K562 (cell line): Measurements from ENCODE around the gene SLC38A8. TPM values are rescaled to one million over a fixed set of nuclear protein-coding genes. Genes with fewer than 3 reads are reported as not detected.
A peak's percentile ranks its signal among the peaks of the same experiment; 100 is the strongest.

Source experiments
- CBFA2T2 ChIP-seq: fragments of 450-650 bp; conservative IDR thresholded peaks from 2 replicates; pipeline ENCODE4 v1.6.1; 2017; ENCODE audit warnings: mild to moderate bottlenecking
- CBX1 ChIP-seq: sonication (generic); IDR thresholded peaks from 2 replicates; pipeline ENCODE4 v1.6.1; 2016; ENCODE audit warnings: antibody characterized with exemption, low read depth, mild to moderate bottlenecking
- ETS1 ChIP-seq: conservative IDR thresholded peaks from 2 replicates; pipeline ENCODE4 v1.6.1; 2011; ENCODE audit warnings: low read depth, mild to moderate bottlenecking, low read length; ENCODE audit not compliant: control insufficient read depth
- FOXJ2 ChIP-seq: fragments of 200-800 bp; sonication (Bioruptor generic); IDR thresholded peaks from 2 replicates; pipeline ENCODE4 v1.6.1; 2016; ENCODE audit warnings: missing genetic modification characterization, missing compliant biosample characterization
- MIER1 ChIP-seq: fragments of 450-650 bp; IDR thresholded peaks from 2 replicates; pipeline ENCODE4 v1.6.1; 2016; ENCODE audit warnings: antibody characterized with exemption, mild to moderate bottlenecking, low read depth
- MXD1 ChIP-seq: fragments of 250-450 bp; sonication (Bioruptor Pico); IDR thresholded peaks from 2 replicates; pipeline ENCODE4 v1.8.0; 2021; ENCODE audit warnings: borderline replicate concordance, mild to moderate bottlenecking, moderate library complexity; ENCODE audit not compliant: poor library complexity, severe bottlenecking
- UBTF ChIP-seq, 2 experiments: IDR thresholded peaks; 2 replicates each; pipeline ENCODE4 v1.6.1; 2012; ENCODE audit warnings: improper control_type of control experiment in 2 of 2, low read depth in 2 of 2, low read length in 2 of 2, borderline replicate concordance in 1 of 2
- ZBTB49 ChIP-seq: sonication (generic); formaldehyde crosslinking; IDR thresholded peaks from 2 replicates; pipeline ENCODE4 v1.8.0; 2022; ENCODE audit warnings: missing genetic modification reagents, mild to moderate bottlenecking, borderline replicate concordance
- ZNF239 ChIP-seq: fragments of 250-450 bp; sonication (Bioruptor Pico); IDR thresholded peaks from 2 replicates; pipeline ENCODE4 v1.4.0; 2020; ENCODE audit warnings: mild to moderate bottlenecking
- ZNF561 ChIP-seq: fragments of 450-650 bp; formaldehyde crosslinking; conservative IDR thresholded peaks from 2 replicates; pipeline ENCODE4 v1.4.0; 2020; ENCODE audit warnings: mild to moderate bottlenecking, moderate library complexity
- ZNF57 ChIP-seq: fragments of 450-650 bp; formaldehyde crosslinking; IDR thresholded peaks from 2 replicates; pipeline ENCODE4 v1.4.0; 2020; ENCODE audit warnings: mild to moderate bottlenecking, moderate library complexity
- ZNF695 ChIP-seq: fragments of 450-650 bp; formaldehyde crosslinking; IDR thresholded peaks from 2 replicates; pipeline ENCODE4 v1.4.0; 2020; ENCODE audit warnings: mild to moderate bottlenecking, moderate library complexity
- polyA plus RNA-seq, 8 experiments: library from polyadenylated mRNA; depleted of rRNA in 4 of 8; stranded (reverse) in 5 of 8; unstranded in 3 of 8; fragments of >200 nt; fragmentation: Nextera tagmentation in 2 of 8; fragmentation: Illumina TruSeq in 1 of 8; extraction: Ambion mirVana in 2 of 8; extraction: Trizol in 1 of 8; gene quantifications; 2 replicates each; pipeline versions ENCODE4 v1.2.1 to v1.2.3, GENCODE V29; 2011 to 2014; ENCODE audit warnings: inconsistent platforms in 1 of 8, missing spikeins in 1 of 8
- total RNA-seq, 7 experiments: library from RNA; depleted of rRNA in 6 of 7; stranded (reverse); fragments of >200 nt in 6 of 7; fragmentation: Illumina TruSeq in 2 of 7; extraction: Trizol in 2 of 7; gene quantifications; 2 replicates each; pipeline versions ENCODE4 v1.2.1 to v1.2.3, GENCODE V29; 2011 to 2021; ENCODE audit warnings: low replicate concordance in 1 of 7
- TF ChIP-seq, protein P1 (sequence below): sonication (generic); formaldehyde crosslinking; IDR thresholded peaks from 2 replicates; pipeline ENCODE4 v1.8.1; 2023; ENCODE audit warnings: mild to moderate bottlenecking, missing genetic modification reagents, moderate library complexity
- TF ChIP-seq, protein P2 (sequence below): sonication (generic); formaldehyde crosslinking; IDR thresholded peaks from 2 replicates; pipeline ENCODE4 v1.9.0; 2022; ENCODE audit warnings: mild to moderate bottlenecking, missing genetic modification reagents
- TF ChIP-seq, protein P3 (sequence below): fragments of 250-450 bp; sonication (Bioruptor Pico); IDR thresholded peaks from 2 replicates; pipeline ENCODE4 v1.4.0; 2020; ENCODE audit warnings: mild to moderate bottlenecking, moderate library complexity

Gene SLC38A8
- total and polyA plus RNA-seq, 9 of the 15 experiments (the other 6 are each of a cell fraction or from before 2014, with no cell fraction given) = 0.28 TPM; not detected in 8

GRCh38 chr16:84015399-84015798 is 27.2 kb downstream of the SLC38A8 start (continued):
- TF ChIP-seq UBTF (IDR thresholded peaks at IDR 0.05; ENCODE audit: borderline replicate concordance in 1 of 2, low read depth in 2 of 2, low read length in 2 of 2) (no peak), ZBTB49 (CRISPR knock-in tag) (no peak), CBX1 (0 out of 2 replicates have a peak, but pooled peaks have one; percentile 38), ETS1 (no peak), ZNF57 (no peak), ZNF239 (CRISPR knock-in tag) (no peak), MIER1 (no peak), ZNF561 (CRISPR knock-in tag) (no peak), CBFA2T2 (no peak), MXD1 (no peak), FOXJ2 (tag) (no peak), ZNF695 (CRISPR knock-in tag) (no peak)
- TF ChIP-seq, protein P1, sequence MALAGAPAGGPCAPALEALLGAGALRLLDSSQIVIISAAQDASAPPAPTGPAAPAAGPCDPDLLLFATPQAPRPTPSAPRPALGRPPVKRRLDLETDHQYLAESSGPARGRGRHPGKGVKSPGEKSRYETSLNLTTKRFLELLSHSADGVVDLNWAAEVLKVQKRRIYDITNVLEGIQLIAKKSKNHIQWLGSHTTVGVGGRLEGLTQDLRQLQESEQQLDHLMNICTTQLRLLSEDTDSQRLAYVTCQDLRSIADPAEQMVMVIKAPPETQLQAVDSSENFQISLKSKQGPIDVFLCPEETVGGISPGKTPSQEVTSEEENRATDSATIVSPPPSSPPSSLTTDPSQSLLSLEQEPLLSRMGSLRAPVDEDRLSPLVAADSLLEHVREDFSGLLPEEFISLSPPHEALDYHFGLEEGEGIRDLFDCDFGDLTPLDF (CRISPR knock-in tag) = no peak
- TF ChIP-seq, protein P2, sequence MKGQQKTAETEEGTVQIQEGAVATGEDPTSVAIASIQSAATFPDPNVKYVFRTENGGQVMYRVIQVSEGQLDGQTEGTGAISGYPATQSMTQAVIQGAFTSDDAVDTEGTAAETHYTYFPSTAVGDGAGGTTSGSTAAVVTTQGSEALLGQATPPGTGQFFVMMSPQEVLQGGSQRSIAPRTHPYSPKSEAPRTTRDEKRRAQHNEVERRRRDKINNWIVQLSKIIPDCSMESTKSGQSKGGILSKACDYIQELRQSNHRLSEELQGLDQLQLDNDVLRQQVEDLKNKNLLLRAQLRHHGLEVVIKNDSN = peak; percentile 36
- TF ChIP-seq, protein P3, sequence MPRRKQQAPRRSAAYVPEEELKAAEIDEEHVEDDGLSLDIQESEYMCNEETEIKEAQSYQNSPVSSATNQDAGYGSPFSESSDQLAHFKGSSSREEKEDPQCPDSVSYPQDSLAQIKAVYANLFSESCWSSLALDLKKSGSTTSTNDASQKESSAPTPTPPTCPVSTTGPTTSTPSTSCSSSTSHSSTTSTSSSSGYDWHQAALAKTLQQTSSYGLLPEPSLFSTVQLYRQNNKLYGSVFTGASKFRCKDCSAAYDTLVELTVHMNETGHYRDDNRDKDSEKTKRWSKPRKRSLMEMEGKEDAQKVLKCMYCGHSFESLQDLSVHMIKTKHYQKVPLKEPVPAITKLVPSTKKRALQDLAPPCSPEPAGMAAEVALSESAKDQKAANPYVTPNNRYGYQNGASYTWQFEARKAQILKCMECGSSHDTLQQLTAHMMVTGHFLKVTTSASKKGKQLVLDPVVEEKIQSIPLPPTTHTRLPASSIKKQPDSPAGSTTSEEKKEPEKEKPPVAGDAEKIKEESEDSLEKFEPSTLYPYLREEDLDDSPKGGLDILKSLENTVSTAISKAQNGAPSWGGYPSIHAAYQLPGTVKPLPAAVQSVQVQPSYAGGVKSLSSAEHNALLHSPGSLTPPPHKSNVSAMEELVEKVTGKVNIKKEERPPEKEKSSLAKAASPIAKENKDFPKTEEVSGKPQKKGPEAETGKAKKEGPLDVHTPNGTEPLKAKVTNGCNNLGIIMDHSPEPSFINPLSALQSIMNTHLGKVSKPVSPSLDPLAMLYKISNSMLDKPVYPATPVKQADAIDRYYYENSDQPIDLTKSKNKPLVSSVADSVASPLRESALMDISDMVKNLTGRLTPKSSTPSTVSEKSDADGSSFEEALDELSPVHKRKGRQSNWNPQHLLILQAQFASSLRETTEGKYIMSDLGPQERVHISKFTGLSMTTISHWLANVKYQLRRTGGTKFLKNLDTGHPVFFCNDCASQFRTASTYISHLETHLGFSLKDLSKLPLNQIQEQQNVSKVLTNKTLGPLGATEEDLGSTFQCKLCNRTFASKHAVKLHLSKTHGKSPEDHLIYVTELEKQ (CRISPR knock-in tag) = no peak
